Renal cortex interstitium (tissue), 15 donors: ENCODE measurements around the gene OR2AG1. TPM values are rescaled to one million over a fixed set of nuclear protein-coding genes. Genes with fewer than 3 reads are reported as not detected.
A peak's percentile ranks its signal among the peaks of the same experiment; 100 is the strongest.

Source experiments
- DNase-seq, 11 donors: peaks; one replicate each; pipeline ENCODE4 v3.0.0-alpha.2; 2013; ENCODE audit warnings: low read depth in 9 of 11, low spot score in 4 of 11; ENCODE audit errors: extremely low read depth in 1 of 11
- long read RNA-seq, 16 experiments: transcript quantifications; one replicate each; lab custom pipeline, GENCODE V29; 2026
- polyA plus RNA-seq, 3 donors: library from polyadenylated mRNA; unstranded; fragments of 120-200 nt; gene quantifications; one replicate each; pipeline ENCODE4 v1.2.1, GENCODE V29; 2013; ENCODE audit not compliant: insufficient read length in 3 of 3

OR2AG1 gene, protein sequence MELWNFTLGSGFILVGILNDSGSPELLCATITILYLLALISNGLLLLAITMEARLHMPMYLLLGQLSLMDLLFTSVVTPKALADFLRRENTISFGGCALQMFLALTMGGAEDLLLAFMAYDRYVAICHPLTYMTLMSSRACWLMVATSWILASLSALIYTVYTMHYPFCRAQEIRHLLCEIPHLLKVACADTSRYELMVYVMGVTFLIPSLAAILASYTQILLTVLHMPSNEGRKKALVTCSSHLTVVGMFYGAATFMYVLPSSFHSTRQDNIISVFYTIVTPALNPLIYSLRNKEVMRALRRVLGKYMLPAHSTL
- under 1 TPM in 1 of 3 donors, not detected in 2; 0.09 TPM for polyA plus RNA-seq
- long read RNA-seq, donor 1, result 0 reads
- long read RNA-seq, donor 2, result 0 reads
- long read RNA-seq, donor 3, result 0 reads
- long read RNA-seq, donor 4, result 0 reads
- long read RNA-seq, donor 5, result 0 reads
- long read RNA-seq, donor 6, result 0 reads
- long read RNA-seq, donor 7, result 0 reads
- long read RNA-seq, donor 8, result 0 reads
- long read RNA-seq, donor 9, result 0 reads
- long read RNA-seq, donor 10, result 0 reads
- long read RNA-seq, donor 11, result 0 reads
- long read RNA-seq, donor 12, result 0 reads
- long read RNA-seq, donor 13, result 0 reads
- long read RNA-seq, donor 14, result 0 reads
- long read RNA-seq, donor 15, result 0 reads
- long read RNA-seq, donor 16, result 0 reads

DNA sequence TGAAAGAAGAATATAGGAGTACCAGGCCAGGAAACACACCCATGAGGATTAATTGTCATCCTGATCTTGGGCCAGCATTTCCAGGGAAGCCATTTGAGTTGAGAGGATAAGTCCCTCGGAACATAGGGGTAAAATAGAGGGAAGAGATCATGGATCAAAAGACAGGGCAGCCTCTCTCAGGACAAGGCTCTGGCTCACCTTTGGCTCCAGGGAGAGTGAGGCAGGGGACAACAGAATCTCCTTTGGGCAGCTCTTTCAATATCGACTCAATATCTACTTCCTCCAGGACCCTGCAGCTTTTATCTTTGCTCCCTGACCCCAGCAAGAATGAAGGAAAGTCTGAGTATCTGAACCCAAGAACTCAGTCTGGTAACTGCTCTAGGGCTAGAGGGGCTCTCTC lies at the start of gene OR2AG1:
OR2AG1 (plus strand) TSS at position 301 of the 400 bp plus-strand sequence. CDS start 2,018 bp downstream, outside the sequence.
- DNase-seq, result no peak

DNA sequence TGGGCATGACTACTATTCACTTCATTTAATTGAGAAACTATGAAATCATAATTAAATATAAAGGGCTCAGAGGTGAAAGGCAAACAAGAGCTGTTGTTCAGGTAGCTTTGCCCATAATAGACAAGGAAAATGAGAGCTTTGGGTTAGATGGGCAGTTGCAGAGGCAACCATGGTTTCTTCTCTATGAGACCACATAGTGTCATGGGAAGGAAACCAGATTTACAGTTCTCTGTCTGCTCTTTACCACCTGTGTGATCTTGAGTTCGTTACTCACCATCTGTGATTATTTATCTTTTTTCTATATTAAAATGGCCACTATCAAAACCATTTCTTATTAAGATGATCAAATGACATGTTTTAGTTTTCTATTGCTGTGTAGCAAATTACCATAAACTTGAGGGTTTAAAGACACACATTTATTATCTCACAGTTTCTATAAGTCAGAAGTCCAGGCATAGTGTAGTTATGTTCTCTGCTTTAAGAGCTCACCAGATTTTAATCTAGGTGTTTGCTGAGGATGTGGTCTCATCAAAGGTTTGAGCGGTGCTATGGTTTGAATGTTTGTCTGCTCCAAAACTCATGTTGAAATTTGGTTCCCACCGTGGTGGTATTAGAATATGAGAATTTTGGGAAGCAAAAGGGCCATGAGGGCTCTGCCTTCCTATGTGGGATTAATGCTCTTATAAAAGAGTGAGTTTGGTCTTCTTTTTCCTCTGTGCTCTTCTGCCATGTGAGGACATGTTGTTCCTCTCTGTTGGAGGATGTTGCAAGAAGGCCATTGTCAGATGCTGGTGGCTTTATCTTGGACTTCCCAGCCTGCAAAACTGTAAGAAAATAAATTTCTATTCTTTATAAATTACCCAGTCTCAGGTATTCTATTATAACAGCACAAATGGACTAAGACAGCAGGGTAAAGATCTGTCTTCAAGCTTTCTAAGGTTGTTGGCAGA lies 49.2 kb upstream of the OR2AG1 start:
- no peak for DNase-seq

DNA sequence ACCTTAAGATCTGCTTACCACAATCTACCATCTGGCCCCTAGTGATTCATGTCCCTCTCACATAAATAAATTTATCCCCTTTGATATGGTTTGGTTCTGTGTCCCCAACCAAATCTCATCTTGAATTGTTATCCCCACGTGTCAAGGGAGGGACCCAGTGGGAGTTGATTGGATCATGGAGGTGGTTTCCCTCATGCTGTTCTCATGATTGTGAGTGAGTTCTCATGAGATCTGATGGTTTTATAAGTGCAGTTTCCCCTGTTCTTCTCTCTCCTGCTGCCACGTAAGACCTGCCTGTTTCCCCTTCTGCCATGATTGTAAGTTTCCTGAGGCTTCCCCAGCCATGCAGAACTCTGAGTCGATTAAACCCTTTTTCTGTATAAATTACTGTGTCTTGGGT lies 48.2 kb upstream of the OR2AG1 start:
- DNase-seq, result no peak

DNA sequence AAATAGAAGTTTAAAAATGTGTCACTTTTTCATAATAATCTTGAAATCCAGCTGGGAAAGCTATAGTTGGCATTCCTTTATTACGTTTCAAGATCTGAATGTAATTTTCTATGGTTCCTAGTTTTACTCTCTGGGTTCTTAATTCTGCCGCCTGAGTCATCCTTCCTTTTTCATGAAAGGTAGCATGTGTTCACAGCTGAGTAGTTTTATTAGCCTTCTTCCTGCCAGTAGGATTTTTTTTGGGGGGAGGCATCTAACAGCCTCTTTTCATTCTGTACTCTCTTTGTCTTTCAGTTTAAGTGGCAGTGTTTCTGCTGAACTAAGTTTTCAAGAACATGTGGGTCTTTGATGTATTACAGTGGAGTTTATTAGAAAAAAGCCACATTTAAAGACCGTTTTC lies 47.5 kb upstream of the OR2AG1 start:
- no peak for DNase-seq

DNA sequence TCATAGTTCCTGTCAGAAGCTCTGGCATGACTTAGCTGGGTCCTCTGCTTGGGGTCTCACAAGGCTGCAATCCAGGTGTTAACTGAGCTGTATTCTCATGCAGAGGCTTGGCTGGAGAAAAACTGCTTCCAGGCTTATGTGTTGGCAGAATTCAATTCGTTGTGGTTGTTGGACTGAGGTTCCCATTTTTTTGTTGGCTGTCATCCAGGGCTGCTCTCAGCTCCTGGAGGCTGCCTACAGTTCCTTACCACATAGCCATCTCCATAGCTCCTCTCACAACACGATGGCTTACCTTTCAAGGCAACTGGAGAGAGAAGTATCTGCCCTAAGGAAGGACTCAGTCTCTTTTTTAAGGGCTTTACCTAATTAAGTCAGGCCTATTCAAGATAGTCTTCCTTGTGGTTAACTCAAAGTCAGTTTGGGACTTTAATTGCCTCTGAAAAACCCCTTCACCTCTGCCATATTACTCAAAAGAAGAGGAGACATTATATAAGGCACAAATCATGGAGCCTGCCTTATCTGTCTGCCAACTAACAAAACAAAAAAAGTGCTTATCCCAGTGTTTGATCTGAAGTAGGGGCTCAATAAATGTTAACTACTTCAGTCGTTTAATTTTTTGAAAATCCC lies 46.2 kb upstream of the OR2AG1 start:
- DNase-seq, result no peak

DNA sequence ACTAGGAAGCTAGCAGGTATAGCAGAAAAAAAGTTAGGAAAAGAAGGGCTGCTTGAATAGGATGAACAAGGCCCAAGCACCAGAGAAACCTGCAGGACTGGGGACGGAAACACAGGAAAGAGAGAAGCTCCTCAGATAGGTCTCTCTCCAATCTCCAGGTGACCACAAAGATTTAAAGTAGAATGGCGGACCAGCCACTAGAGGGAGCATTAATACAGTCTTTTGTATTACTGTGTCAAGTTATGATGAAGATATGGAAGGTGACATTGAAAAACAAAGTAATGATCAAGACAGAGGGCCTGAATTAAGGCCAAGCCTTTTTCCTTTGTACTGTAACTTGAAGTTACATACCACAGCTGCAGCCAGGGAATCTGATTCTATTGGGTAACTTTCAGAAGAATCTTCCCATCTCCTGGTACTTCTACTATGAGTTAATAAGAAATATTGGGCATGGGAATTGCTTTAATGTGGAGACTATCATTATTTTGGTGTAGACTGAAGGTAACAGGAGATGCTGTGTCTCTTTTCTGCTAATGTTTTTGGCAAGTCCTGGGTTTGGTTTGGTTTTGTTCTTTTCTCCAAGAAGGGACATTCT lies 44.9 kb upstream of the OR2AG1 start:
- DNase-seq, result peak in 2 of 11 donors; percentile 9 to 39

DNA sequence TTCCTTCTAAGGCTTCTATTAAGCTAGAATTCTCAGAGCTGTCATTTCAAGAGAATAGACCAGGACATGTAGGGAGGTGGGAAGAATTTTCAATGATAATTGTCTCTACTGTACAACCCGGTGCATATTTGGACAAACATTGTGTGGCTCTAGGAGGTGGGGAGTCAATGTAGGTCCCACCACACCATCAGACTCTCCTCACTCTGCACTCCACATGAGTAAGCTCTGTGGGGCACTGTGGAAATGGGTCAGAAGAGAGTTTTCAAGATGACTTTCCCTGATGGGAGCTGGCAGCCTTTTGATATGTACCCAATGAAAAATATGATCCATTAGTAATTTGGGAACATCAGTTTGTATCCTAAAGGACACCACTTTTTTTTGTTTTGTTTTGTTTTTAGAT lies 44.2 kb upstream of the OR2AG1 start:
- DNase-seq, result no peak

DNA sequence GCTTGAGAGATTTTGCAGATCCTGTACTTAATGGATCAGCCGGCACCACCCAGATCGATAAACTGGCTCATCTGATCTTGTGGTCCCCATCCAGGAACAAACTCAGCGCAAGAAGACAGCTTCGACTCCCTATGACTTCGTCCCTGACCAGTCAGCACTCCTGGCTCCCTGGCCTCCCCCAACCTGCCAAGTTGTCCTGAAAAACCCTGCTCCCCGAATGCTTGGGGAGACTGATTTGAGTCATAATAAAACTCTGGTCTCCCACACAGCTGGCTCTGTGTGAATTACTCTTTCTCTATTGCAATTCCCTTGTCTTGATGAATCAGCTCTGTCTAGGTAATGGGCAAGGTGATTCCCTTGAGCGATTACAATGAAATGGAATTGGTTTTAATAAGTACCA lies 40.6 kb upstream of the OR2AG1 start:
- DNase-seq, result no peak

DNA sequence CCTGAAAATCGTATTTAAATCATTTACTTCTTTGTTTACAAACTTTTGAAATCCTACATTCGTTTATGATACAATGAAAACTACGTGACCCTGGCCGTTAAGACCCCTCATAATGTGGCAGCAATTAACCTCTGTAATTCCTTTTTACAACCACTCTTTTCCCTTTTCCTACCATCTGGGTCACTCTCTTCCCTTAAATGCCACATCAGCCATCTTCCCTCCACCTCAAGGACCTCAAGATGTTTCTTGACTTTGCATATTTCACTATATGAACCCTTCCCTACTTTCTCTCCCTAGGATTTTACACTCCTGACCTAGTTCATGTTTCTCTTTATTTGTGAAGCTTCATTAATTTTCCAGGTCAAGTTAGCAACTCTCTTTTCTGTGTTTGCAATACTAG lies 37.8 kb upstream of the OR2AG1 start:
- no peak for DNase-seq

DNA sequence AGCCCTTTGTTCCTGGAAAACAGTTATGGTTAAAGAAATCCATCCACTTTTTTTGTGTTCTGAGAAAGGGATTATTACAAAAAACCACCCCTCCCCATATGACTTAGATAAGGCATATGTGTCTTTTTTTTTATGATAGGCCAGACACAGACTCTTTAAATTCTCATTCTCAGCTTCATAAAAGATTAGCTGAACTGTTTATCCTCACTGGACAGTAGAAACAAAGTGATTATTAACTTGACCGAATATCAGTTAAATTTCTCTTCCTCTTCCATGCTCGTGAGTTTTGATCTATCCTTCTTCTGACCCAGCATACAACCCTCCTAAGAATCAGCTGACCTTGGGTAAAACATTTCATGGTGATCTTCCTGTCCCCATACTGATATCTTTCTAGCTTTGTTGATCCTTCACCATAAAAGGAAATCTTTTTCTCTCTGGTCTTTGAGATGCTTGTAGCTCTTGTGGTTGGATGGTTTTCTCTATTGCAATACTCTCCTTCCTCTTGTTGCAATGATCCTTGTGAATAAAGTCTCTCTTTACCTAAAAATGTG lies 37.3 kb upstream of the OR2AG1 start:
- DNase-seq, result no peak

DNA sequence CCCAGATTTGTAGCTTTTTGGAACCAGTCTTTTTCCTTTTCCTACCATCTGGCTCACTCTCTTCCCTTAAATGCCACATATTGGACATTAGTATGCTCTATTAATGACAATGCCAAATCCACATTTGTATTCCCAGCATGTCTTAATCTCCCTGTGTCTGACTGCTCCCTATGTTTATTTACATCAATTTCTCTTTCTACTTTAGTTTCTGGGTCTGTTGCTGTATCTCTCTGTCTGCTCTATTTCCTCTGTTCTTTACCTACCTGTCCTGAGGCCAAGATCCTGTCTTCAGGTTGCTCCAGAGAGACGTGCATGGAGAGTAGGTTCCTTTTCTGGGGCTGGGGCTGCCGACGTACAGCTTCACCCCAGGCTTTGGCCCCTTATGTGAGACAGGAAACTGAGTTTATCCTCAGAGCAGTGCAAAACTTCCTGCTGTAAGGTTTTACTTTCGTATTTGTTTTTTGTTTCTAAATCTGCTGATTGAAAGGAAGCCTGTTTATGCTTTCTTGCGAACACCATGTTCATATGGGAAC lies 36.7 kb upstream of the OR2AG1 start:
- no peak for DNase-seq

DNA sequence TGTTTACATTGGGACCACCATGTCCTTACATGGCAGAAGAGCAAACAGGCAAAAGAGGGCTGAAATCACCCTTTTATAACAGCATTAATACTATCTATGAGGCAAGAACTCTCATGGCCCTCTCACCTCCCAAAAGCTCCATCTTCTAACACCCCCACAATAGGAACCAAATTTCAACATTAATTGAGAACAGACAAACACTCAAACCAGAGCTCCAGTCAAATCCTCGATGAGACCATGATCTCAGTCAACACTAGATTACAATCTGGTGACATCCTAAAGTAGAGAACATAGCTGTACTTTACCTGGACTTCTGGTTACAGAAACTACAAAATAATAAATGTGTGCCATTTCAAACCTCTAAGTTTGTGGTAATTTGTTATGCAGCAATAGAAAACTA lies 36.2 kb upstream of the OR2AG1 start:
- DNase-seq, result no peak

DNA sequence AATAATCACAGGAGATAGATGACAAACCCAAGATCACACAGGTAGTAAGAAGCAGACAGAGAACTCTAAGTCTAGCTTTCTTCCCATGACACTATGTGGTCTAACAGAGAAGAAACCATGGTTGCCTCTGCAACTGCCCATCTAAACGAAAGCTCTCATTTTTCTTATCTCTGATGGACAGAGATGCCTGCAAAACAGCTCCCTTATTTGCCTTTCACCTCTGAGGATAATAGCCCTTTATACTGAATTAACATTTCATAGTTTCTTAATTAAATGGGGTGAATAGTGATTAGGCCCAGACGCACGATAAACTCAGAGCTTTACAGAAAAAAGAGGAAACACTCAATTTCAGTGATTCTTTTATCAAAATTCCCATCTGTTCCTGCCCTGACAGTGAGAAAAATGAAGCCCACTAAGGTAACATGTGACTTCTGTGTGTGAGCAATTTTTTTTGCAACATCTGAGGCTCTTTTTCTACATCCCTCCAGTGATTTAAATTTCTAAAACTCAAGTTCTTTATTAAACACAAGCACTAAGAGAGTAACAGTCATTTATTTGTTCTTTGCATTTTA lies 35.6 kb upstream of the OR2AG1 start:
- no peak for DNase-seq

DNA sequence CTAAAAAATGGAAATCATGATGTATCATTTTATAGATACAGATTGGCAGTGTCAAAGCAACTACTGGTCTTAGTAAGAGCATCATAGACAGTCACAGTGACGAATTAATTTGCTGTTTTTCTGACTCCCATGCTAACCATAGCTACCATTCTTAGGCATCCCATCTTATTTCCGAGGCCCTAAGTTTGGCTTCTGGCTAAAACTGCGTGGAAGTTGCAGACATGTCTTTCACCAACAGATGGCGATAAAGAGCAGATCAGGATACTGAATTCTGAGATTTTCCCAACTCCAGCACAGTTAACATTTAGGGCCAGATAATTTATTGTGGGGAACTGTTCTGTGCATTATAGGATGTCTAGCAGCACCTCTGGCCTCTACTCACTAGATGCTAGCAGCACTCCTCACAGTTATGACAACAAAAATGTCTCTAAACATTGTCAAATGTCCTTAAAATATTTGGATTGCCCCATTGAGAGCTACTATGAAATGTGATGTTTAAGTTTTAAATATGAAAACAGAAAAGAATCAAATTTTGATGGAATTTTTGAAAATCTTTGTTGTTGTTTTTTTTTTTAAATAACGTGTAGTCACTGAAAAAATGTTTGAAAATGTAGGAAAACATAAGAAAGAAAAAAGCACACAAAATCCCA lies 27.4 kb upstream of the OR2AG1 start:
- peak in 8 of 11 donors; percentile 28 to 48 (median 38) for DNase-seq

DNA sequence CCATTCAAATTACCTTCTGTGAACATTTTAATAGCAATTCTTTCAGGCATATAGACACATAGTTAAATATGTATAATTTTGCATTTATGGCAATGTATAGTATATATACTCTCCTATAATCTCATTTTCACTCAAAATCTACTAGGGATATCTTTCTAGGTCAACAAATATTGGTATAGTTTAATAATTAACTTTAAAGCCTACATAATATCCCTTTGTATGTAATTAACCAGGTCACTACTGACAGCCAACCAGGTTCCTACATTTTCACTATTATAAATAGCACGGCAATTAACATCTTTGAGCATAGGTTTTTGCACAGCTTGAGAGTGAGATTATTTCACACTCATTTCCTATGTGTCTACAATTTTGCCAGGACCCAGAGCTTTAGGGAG lies 26.9 kb upstream of the OR2AG1 start:
- DNase-seq, result no peak

DNA sequence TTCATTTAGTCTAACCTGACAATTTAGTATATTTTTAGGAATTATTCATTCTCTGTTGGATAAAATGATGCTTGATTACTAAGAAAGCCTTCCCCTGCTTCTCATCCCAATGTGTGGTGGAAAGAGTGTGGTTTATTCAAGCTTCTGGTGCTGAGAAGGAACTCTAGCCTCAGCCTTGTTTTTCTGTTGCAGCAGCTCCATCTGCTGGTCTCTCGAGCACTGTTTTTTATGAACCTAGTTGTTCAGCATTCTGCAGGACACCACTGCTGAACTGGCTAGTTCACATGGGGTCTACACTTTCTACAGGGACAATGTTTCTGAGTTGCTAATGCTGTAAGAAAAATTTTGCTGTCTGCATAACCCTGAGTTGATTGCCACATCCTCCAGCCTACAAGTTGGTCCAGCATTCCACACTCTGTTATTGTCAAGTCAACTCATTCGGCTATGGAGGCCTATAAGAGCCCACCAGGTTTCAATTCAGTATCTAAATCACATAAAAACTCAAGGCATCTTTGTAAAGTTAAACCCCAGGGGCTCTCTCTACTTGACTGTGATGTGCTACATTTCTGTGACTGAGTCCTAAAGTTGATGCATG lies 25.4 kb upstream of the OR2AG1 start:
- DNase-seq, result peak in 8 of 11 donors; percentile 13 to 49 (median 30)
